Measurements from ENCODE around the gene LGALS7. TPM values are rescaled to one million over a fixed set of nuclear protein-coding genes. Genes with fewer than 3 reads are reported as not detected.

LGALS7 gene
- polyA plus RNA-seq, 1 donor from 2014 or later, result not detected

DNA sequence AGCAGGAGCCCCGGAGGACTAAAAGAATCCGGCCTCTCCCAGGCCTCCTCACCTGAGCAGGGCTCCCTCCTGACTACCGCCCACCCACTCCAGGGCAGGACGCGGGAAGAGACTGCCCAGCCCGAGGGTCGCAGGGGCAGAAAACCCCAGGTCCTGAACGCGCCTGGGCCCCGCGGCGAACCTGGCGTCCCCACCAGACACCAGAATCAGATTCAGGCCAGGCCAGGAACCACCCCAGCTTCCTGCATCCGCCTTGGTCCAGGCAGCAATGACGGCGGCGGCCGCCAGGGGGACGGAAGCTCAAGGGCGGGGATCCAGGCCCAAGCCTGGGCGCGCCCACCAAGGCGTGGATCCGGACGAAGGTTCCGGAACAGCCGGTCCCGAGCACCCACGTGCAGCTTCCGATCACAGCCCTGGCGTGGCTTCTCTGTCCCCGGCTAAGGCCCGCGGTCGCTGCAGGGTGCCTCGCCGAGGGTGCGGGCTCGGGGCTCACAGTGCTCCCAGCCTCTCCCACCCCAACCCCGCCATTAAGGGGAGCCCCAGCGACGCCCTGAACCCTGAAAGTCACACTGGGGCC lies 3.6 kb downstream of the LGALS7 start:
- Histone ChIP-seq H3K4me3 (ENCODE audit: low read length) (no peak overlapping the region), H3K4me2 (ENCODE audit: low read length) (no peak overlapping the region), H3F3A (ENCODE audit: insufficient read depth, low read length, poor library complexity, severe bottlenecking) (no peaks in the 10 kb centered on the region), H3K9me2 (ENCODE audit: insufficient read depth, low read length) (no peaks in the 10 kb centered on the region), H3K9me3 (ENCODE audit: low read length) (no peaks in the 10 kb centered on the region), H3K9ac (ENCODE audit: low read length) (no peak overlapping the region), H3K27ac (ENCODE audit: low read length) (no peak overlapping the region), H3K27me3 (ENCODE audit: insufficient read depth, low read depth, low read length) (no peaks in the 10 kb centered on the region), H3K79me2 (replicated peaks; ENCODE audit: insufficient read depth, low read length) (no peaks in the 10 kb centered on the region), H4K20me1 (ENCODE audit: insufficient read depth) (no peaks in the 10 kb centered on the region), H2AFZ (ENCODE audit: low read depth, low read length) (no peak overlapping the region), H3K36me3 (ENCODE audit: insufficient read depth, low read length) (no peaks in the 10 kb centered on the region)
- no peak for TF ChIP-seq SMC3 (conservative IDR thresholded peaks at IDR 0.05; ENCODE audit: poor library complexity)
- TF ChIP-seq TAF1 (IDR thresholded peaks at IDR 0.05; ENCODE audit: low read depth), result no peak
- TF ChIP-seq MXI1 (conservative IDR thresholded peaks at IDR 0.05; ENCODE audit: poor library complexity, severe bottlenecking), result no peak
- no peak for TF ChIP-seq POLR2AphosphoS5 (IDR thresholded peaks at IDR 0.05)
- TF ChIP-seq REST (IDR thresholded peaks at IDR 0.05; ENCODE audit: borderline replicate concordance), result no peak
- no peak for TF ChIP-seq EZH2 (IDR thresholded peaks at IDR 0.05; ENCODE audit: borderline replicate concordance, insufficient read depth, low read length, poor library complexity, severe bottlenecking)
- no peak for TF ChIP-seq RAD21 (conservative IDR thresholded peaks at IDR 0.05)

- no peak overlapping the region for H3K4me3 ChIP-seq (ENCODE audit: low read length)
- no peak overlapping the region for H3K27ac ChIP-seq (ENCODE audit: low read length)
- H3K9ac ChIP-seq (ENCODE audit: low read length), result no peak overlapping the region
- H2AFZ ChIP-seq (ENCODE audit: low read depth, low read length), result no peak overlapping the region
- H3K9me3 ChIP-seq (ENCODE audit: low read length), result no peaks in the 10 kb centered on the region
- no peaks in the 10 kb centered on the region for H3F3A ChIP-seq (ENCODE audit: insufficient read depth, low read length, poor library complexity, severe bottlenecking)
- no peak overlapping the region for H3K4me2 ChIP-seq (ENCODE audit: low read length)
- H4K20me1 ChIP-seq (ENCODE audit: insufficient read depth), result no peaks in the 10 kb centered on the region
- H3K36me3 ChIP-seq (ENCODE audit: insufficient read depth, low read length), result no peaks in the 10 kb centered on the region
- H3K27me3 ChIP-seq (ENCODE audit: insufficient read depth, low read depth, low read length), result no peaks in the 10 kb centered on the region
- H3K79me2 ChIP-seq (replicated peaks; ENCODE audit: insufficient read depth, low read length), result no peaks in the 10 kb centered on the region
- TF ChIP-seq SMC3 (conservative IDR thresholded peaks at IDR 0.05; ENCODE audit: poor library complexity) (no peak), POLR2AphosphoS5 (IDR thresholded peaks at IDR 0.05) (no peak), REST (IDR thresholded peaks at IDR 0.05; ENCODE audit: borderline replicate concordance) (no peak), EP300 (conservative IDR thresholded peaks at IDR 0.05; ENCODE audit: poor library complexity, severe bottlenecking) (no peak), EZH2 (IDR thresholded peaks at IDR 0.05; ENCODE audit: borderline replicate concordance, insufficient read depth, low read length, poor library complexity, severe bottlenecking) (no peak), RAD21 (conservative IDR thresholded peaks at IDR 0.05) (no peak), TAF1 (IDR thresholded peaks at IDR 0.05; ENCODE audit: low read depth) (no peak), MXI1 (conservative IDR thresholded peaks at IDR 0.05; ENCODE audit: poor library complexity, severe bottlenecking) (no peak)
- TF ChIP-seq, protein P1, sequence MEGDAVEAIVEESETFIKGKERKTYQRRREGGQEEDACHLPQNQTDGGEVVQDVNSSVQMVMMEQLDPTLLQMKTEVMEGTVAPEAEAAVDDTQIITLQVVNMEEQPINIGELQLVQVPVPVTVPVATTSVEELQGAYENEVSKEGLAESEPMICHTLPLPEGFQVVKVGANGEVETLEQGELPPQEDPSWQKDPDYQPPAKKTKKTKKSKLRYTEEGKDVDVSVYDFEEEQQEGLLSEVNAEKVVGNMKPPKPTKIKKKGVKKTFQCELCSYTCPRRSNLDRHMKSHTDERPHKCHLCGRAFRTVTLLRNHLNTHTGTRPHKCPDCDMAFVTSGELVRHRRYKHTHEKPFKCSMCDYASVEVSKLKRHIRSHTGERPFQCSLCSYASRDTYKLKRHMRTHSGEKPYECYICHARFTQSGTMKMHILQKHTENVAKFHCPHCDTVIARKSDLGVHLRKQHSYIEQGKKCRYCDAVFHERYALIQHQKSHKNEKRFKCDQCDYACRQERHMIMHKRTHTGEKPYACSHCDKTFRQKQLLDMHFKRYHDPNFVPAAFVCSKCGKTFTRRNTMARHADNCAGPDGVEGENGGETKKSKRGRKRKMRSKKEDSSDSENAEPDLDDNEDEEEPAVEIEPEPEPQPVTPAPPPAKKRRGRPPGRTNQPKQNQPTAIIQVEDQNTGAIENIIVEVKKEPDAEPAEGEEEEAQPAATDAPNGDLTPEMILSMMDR (IDR thresholded peaks at IDR 0.05; ENCODE audit: poor library complexity, severe bottlenecking), result no peak
- H3K9me2 ChIP-seq (ENCODE audit: insufficient read depth, low read length), result no peaks in the 10 kb centered on the region
Observed at GRCh38 chr19:38766276-38767047, 6.9 kb downstream of the LGALS7 start.

Data from neural cell (in vitro differentiated cells).